GM13976 (cell line): ENCODE measurements around the gene OR2AE1.

Experiments used
- DNase-seq: peaks from one replicate; pipeline ENCODE4 v3.0.0; 2012; ENCODE audit warnings: low spot score
- CTCF ChIP-seq: IDR thresholded peaks from 2 replicates; pipeline ENCODE4 v1.5.1; 2012; ENCODE audit warnings: borderline replicate concordance, mild to moderate bottlenecking; ENCODE audit not compliant: insufficient read depth; ENCODE audit errors: extremely low read depth, missing control alignments, control extremely low read depth
- in situ Hi-C: fragments of 300-500 bp; cut with MboI; formaldehyde crosslinking; loops from one replicate; pipeline ENCODE4 v1.12.0; 2022; ENCODE audit warnings: low sequenced_read_pairs, mixed read lengths, inconsistent platforms; ENCODE audit not compliant: unreplicated experiment

The OR2AE1 gene

GRCh38 chr7:99833289-99833877, 43.5 kb downstream of the OR2AE1 start:
- DNase-seq, result no peak
- TF ChIP-seq CTCF, result no peak
- in situ Hi-C loops, result no loop called here

- DNase-seq, result no peak
- in situ Hi-C loops, result no loop called here
- no peak for TF ChIP-seq CTCF
Measured at GRCh38 chr7:99831595-99831994, 45.2 kb downstream of the OR2AE1 start.

- no peak for TF ChIP-seq CTCF
- in situ Hi-C loops, result no loop called here
- no peak for DNase-seq
Measured at GRCh38 chr7:99829524-99830160, 47.2 kb downstream of the OR2AE1 start.

GRCh38 chr7:99828811-99829210, 48.0 kb downstream of the OR2AE1 start:
- DNase-seq, result no peak
- TF ChIP-seq CTCF, result no peak
- in situ Hi-C loops, result no loop called here

GRCh38 chr7:99827040-99827778, 49.6 kb downstream of the OR2AE1 start:
- TF ChIP-seq CTCF, result no peak
- in situ Hi-C loops, result no loop called here
- DNase-seq, result no peak
